HepG2 (cell line): Measurements from ENCODE around the gene SRPRB. TPM values are rescaled to one million over a fixed set of nuclear protein-coding genes. Genes with fewer than 3 reads are reported as not detected.

Experiments used
- DRAP1 ChIP-seq: IDR thresholded peaks from 2 replicates; pipeline ENCODE4 v1.6.1; 2016; ENCODE audit warnings: missing genetic modification reagents, missing compliant biosample characterization
- ERF ChIP-seq: IDR thresholded peaks from 2 replicates; pipeline ENCODE4 v1.6.1; 2018; ENCODE audit warnings: missing biosample characterization, missing genetic modification reagents
- FLYWCH1 ChIP-seq: sonication (generic); formaldehyde crosslinking; IDR thresholded peaks from 2 replicates; pipeline ENCODE4 v1.8.1; 2023; ENCODE audit warnings: mild to moderate bottlenecking, missing genetic modification reagents
- HINFP ChIP-seq: sonication (generic); formaldehyde crosslinking; IDR thresholded peaks from 2 replicates; pipeline ENCODE4 v1.4.0; 2020; ENCODE audit warnings: low read depth, mild to moderate bottlenecking, missing genetic modification reagents
- IKZF1 ChIP-seq: fragments of 450-650 bp; IDR thresholded peaks from 2 replicates; pipeline ENCODE4 v1.7.1; 2016
- KDM5A ChIP-seq: fragments of 200-600 bp; sonication (generic); IDR thresholded peaks from 2 replicates; pipeline ENCODE4 v1.7.0; 2018; ENCODE audit warnings: antibody characterized with exemption, mild to moderate bottlenecking, low read length, borderline replicate concordance
- KLF16 ChIP-seq, 2 experiments: sonication (generic) in 1 of 2; formaldehyde crosslinking in 1 of 2; IDR thresholded peaks; 2 replicates each; pipeline versions ENCODE4 v1.6.1 to v1.8.0; 2016 to 2023; ENCODE audit warnings: missing genetic modification reagents in 2 of 2, missing compliant biosample characterization in 1 of 2
- MAX ChIP-seq: IDR thresholded peaks from 2 replicates; pipeline ENCODE4 v1.6.1; 2012; ENCODE audit warnings: inconsistent platforms
- MAZ ChIP-seq, 2 experiments: sonication (generic) in 1 of 2; formaldehyde crosslinking in 1 of 2; IDR thresholded peaks; 2 replicates each; pipeline versions ENCODE4 v1.5.0 to v1.6.1; 2012 to 2020; ENCODE audit warnings: low read depth in 2 of 2, mild to moderate bottlenecking in 2 of 2, borderline replicate concordance in 1 of 2, improper control_type of control experiment in 1 of 2, low read length in 1 of 2, missing genetic modification reagents in 1 of 2, moderate library complexity in 1 of 2
- NFYB ChIP-seq: sonication (generic); formaldehyde crosslinking; IDR thresholded peaks from 2 replicates; pipeline ENCODE4 v1.4.0; 2020; ENCODE audit warnings: missing genetic modification reagents
- NKX3-1 ChIP-seq: sonication (generic); formaldehyde crosslinking; IDR thresholded peaks from 2 replicates; pipeline ENCODE4 v1.5.0; 2020; ENCODE audit warnings: missing genetic modification reagents
- RFXANK ChIP-seq: IDR thresholded peaks from 2 replicates; pipeline ENCODE4 v1.6.1; 2016
- SUZ12 ChIP-seq: fragments of 150-350 bp; IDR thresholded peaks from 2 replicates; pipeline ENCODE4 v1.6.1; 2014; ENCODE audit warnings: low read depth, low read length
- TP53 ChIP-seq: sonication (generic); formaldehyde crosslinking; conservative IDR thresholded peaks from 2 replicates; pipeline ENCODE4 v1.4.0; 2020; ENCODE audit warnings: missing genetic modification reagents
- ZNF207 ChIP-seq: fragments of 450-650 bp; IDR thresholded peaks from 2 replicates; pipeline ENCODE4 v1.6.1; 2016; ENCODE audit warnings: antibody characterized with exemption, borderline replicate concordance
- ZNF263 ChIP-seq: sonication (generic); formaldehyde crosslinking; IDR thresholded peaks from 2 replicates; pipeline ENCODE4 v1.4.0; 2020; ENCODE audit warnings: missing genetic modification reagents
- ZNF567 ChIP-seq: sonication (generic); formaldehyde crosslinking; IDR thresholded peaks from 2 replicates; pipeline ENCODE4 v1.8.1; 2023; ENCODE audit warnings: mild to moderate bottlenecking, missing genetic modification reagents, borderline replicate concordance
- ZNF589 ChIP-seq: sonication (generic); formaldehyde crosslinking; conservative IDR thresholded peaks from 2 replicates; pipeline ENCODE4 v1.8.0; 2022; ENCODE audit warnings: mild to moderate bottlenecking, moderate library complexity, missing genetic modification reagents
- ZNF607 ChIP-seq: sonication (generic); formaldehyde crosslinking; IDR thresholded peaks from 2 replicates; pipeline ENCODE4 v1.5.1; 2020; ENCODE audit warnings: missing genetic modification reagents, mild to moderate bottlenecking, borderline replicate concordance
- ZNF709 ChIP-seq: sonication (generic); formaldehyde crosslinking; IDR thresholded peaks from 2 replicates; pipeline ENCODE4 v1.5.0; 2020; ENCODE audit warnings: mild to moderate bottlenecking, missing genetic modification reagents
- ZNF737 ChIP-seq: sonication (generic); formaldehyde crosslinking; IDR thresholded peaks from 2 replicates; pipeline ENCODE4 v1.5.0; 2020; ENCODE audit warnings: missing genetic modification reagents, mild to moderate bottlenecking, borderline replicate concordance
- ZNF766 ChIP-seq: sonication (generic); formaldehyde crosslinking; IDR thresholded peaks from 2 replicates; pipeline ENCODE4 v1.5.0; 2020; ENCODE audit warnings: missing genetic modification reagents, borderline replicate concordance
- polyA plus RNA-seq, 8 experiments: library from polyadenylated mRNA; depleted of rRNA in 3 of 8; stranded (reverse) in 7 of 8; unstranded in 1 of 8; fragments of >200 nt; fragmentation: Illumina TruSeq in 4 of 8; extraction: Trizol in 4 of 8; gene quantifications; 2 replicates each; pipeline versions ENCODE4 v1.2.1 to v1.2.3, GENCODE V29; 2011 to 2016; ENCODE audit warnings: low read depth in 4 of 8, missing spikeins in 1 of 8, mixed read lengths in 1 of 8; ENCODE audit not compliant: insufficient read depth in 1 of 8
- total RNA-seq, 5 experiments: library from RNA; depleted of rRNA; stranded (reverse); fragments of >200 nt; fragmentation: Illumina TruSeq; extraction: Trizol; gene quantifications; 2 replicates each; pipeline ENCODE4 v1.2.3, GENCODE V29; 2016; ENCODE audit warnings: low read depth in 1 of 5
- TF ChIP-seq, protein P1 (sequence below): sonication (generic); formaldehyde crosslinking; IDR thresholded peaks from 2 replicates; pipeline ENCODE4 v1.4.0; 2020; ENCODE audit warnings: mild to moderate bottlenecking, missing genetic modification reagents
- TF ChIP-seq, protein P2 (sequence below): IDR thresholded peaks from 2 replicates; pipeline ENCODE4 v1.6.1; 2018; ENCODE audit warnings: missing genetic modification reagents, mild to moderate bottlenecking, missing compliant biosample characterization
- TF ChIP-seq, protein P3 (sequence below): IDR thresholded peaks from 2 replicates; pipeline ENCODE4 v1.6.1; 2016; ENCODE audit warnings: mild to moderate bottlenecking

SRPRB gene
- total and polyA plus RNA-seq, 2 of the 13 experiments (the other 11 are each of a cell fraction or from before 2014, with no cell fraction given) = 41.0 to 111 TPM

DNA sequence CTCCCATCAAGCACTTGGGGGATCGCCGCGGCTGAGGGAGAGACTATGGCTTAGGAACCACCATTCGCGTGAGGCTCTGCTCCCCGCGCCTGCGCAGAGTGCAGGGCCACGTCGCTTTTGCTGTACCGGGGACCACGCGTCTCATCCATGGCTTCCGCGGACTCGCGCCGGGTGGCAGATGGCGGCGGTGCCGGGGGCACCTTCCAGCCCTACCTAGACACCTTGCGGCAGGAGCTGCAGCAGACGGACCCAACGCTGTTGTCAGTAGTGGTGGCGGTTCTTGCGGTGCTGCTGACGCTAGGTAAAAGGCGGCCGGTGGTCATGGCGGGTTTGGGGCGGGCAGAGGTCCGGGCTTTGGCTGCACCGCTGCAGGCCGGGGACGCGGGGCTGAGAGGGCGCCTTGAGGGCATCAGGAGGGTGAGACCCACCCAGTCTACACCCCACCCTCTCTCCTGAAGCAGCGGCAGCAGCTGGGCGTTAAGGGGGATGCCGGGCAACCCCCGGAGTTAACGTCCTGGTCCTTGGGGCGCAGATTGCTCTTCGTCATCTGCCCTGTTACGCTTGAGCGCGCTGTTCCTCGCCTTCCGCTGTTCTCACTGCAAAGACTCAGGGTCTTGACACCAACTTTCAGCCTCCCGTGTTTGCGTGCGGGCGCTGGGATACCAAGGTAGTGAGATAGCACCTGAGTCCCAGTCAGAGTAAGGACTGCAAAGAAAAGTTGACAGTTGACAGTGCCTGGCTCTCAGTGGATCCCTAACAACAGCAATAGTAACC lies at the start of gene SRPRB (continued):
- TF ChIP-seq SUZ12 (peak; percentile 60; the same call in 1 of the 2 replicates), ZNF567 (CRISPR knock-in tag) (0 out of 2 replicates have a peak, but pooled peaks have one; percentile 70), HINFP (CRISPR knock-in tag) (0 out of 2 replicates have a peak, but pooled peaks have one; percentile 21), RFXANK (CRISPR knock-in tag) (0 out of 2 replicates have a peak, but pooled peaks have one; percentile 13), MAZ (IDR thresholded peaks at IDR 0.05; ENCODE audit: borderline replicate concordance, low read depth, low read length) (no peak; the same call in 1 of the 2 replicates), MAZ (CRISPR knock-in tag; IDR thresholded peaks at IDR 0.05; ENCODE audit: low read depth) (peak; percentile 79), ZNF207 (no peak), NKX3-1 (CRISPR knock-in tag) (no peak; the same call in 1 of the 2 replicates), KLF16 (CRISPR knock-in tag; IDR thresholded peaks at IDR 0.05) (peak in 1 of 2 experiments; percentile 59; a peak in 1 of 4 replicates), NFYB (CRISPR knock-in tag) (peak; percentile 80), ZNF589 (CRISPR knock-in tag) (no peak; the same call in 1 of the 2 replicates), ERF (CRISPR knock-in tag) (peak; percentile 30; the same call in 1 of the 2 replicates), KDM5A (peak; percentile 60; the same call in 1 of the 2 replicates), MAX (peak; percentile 97), ZNF607 (CRISPR knock-in tag) (peak; percentile 45; the same call in 1 of the 2 replicates), ZNF709 (peak; percentile 63; the same call in 1 of the 2 replicates), ZNF766 (peak; percentile 61; the same call in 1 of the 2 replicates), ZNF737 (CRISPR knock-in tag) (peak; percentile 45; the same call in 1 of the 2 replicates), DRAP1 (CRISPR knock-in tag) (peak; percentile 88), ZNF263 (CRISPR knock-in tag) (peak; percentile 34; the same call in 1 of the 2 replicates), TP53 (CRISPR knock-in tag) (peak; percentile 61; the same call in 1 of the 2 replicates), FLYWCH1 (CRISPR knock-in tag) (no peak), IKZF1 (no peak)
- TF ChIP-seq, protein P1, sequence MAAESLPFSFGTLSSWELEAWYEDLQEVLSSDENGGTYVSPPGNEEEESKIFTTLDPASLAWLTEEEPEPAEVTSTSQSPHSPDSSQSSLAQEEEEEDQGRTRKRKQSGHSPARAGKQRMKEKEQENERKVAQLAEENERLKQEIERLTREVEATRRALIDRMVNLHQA (CRISPR knock-in tag) = no peak
- TF ChIP-seq, protein P2, sequence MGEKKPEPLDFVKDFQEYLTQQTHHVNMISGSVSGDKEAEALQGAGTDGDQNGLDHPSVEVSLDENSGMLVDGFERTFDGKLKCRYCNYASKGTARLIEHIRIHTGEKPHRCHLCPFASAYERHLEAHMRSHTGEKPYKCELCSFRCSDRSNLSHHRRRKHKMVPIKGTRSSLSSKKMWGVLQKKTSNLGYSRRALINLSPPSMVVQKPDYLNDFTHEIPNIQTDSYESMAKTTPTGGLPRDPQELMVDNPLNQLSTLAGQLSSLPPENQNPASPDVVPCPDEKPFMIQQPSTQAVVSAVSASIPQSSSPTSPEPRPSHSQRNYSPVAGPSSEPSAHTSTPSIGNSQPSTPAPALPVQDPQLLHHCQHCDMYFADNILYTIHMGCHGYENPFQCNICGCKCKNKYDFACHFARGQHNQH = peak; percentile 64
- TF ChIP-seq, protein P3, sequence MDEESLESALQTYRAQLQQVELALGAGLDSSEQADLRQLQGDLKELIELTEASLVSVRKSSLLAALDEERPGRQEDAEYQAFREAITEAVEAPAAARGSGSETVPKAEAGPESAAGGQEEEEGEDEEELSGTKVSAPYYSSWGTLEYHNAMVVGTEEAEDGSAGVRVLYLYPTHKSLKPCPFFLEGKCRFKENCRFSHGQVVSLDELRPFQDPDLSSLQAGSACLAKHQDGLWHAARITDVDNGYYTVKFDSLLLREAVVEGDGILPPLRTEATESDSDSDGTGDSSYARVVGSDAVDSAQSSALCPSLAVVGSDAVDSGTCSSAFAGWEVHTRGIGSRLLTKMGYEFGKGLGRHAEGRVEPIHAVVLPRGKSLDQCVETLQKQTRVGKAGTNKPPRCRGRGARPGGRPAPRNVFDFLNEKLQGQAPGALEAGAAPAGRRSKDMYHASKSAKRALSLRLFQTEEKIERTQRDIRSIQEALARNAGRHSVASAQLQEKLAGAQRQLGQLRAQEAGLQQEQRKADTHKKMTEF (CRISPR knock-in tag) = peak; percentile 75; the same call in 1 of the 2 replicates
